Measurements from ENCODE around the gene DCAF15. TPM values are rescaled to one million over a fixed set of nuclear protein-coding genes. Genes with fewer than 3 reads are reported as not detected.
A peak's percentile ranks its signal among the peaks of the same experiment; 100 is the strongest.

Gene DCAF15
- total RNA-seq, 1 donor from 2014 or later = 23.7 TPM

DNA sequence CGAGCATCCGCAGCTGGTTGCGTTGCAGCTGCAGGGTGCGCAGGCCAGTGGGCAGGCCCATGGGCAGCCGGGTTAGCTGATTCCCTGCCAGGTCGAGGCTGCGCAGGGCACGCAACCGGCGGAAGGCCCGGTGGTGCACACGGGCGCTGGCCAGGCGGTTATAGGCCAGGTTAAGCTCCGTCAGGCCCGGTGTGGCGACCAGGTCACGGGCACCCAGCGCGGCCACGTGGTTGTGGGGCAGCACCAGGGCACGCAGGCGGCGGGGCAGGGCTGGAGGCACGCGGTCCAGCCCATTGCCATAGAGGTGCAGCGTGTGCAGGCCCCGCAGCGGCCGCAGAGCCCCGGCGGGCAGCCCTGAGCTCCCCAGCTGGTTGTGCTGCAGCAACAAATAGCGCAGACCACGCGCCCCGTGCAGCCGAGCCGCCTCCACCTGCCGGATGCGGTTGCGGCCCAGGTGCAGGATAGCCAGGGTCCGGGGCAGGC lies 19.4 kb upstream of the DCAF15 start:
- Histone ChIP-seq H3K4me3 (ENCODE audit: low read depth, low read length) (no peak overlapping the region), H3K27me3 (ENCODE audit: control insufficient read depth, insufficient read depth, low read length) (peaks cover 19% of the 10 kb centered on the region), H3K36me3 (ENCODE audit: control insufficient read depth, insufficient read depth, low read length) (peaks cover 1% of the 10 kb centered on the region)
- no peak for DNase-seq (ENCODE audit: low read depth)
- TF ChIP-seq, protein P1, sequence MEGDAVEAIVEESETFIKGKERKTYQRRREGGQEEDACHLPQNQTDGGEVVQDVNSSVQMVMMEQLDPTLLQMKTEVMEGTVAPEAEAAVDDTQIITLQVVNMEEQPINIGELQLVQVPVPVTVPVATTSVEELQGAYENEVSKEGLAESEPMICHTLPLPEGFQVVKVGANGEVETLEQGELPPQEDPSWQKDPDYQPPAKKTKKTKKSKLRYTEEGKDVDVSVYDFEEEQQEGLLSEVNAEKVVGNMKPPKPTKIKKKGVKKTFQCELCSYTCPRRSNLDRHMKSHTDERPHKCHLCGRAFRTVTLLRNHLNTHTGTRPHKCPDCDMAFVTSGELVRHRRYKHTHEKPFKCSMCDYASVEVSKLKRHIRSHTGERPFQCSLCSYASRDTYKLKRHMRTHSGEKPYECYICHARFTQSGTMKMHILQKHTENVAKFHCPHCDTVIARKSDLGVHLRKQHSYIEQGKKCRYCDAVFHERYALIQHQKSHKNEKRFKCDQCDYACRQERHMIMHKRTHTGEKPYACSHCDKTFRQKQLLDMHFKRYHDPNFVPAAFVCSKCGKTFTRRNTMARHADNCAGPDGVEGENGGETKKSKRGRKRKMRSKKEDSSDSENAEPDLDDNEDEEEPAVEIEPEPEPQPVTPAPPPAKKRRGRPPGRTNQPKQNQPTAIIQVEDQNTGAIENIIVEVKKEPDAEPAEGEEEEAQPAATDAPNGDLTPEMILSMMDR (IDR thresholded peaks at IDR 0.05; ENCODE audit: insufficient read depth, low read length, poor library complexity, severe bottlenecking) = no peak

DNA sequence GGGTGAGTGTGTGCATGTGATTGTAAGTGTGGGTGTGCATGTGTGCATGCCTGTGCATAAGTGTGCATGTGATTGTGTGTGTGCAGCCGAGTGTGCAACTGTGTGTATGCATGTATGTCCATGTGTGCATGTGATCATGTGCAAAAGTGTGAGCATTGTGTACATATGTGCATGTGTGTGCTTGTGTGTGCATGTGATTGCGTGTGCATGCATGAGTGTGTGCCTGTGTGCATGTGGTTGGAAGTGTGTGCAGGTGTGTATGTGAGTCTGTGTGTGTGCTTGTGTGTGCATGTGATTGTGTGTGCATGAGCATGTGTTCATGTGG lies 17.6 kb upstream of the DCAF15 start:
- no peak overlapping the region for H3K4me3 ChIP-seq (ENCODE audit: low read depth, low read length)
- TF ChIP-seq, protein P1 (IDR thresholded peaks at IDR 0.05; ENCODE audit: insufficient read depth, low read length, poor library complexity, severe bottlenecking) = no peak
- DNase-seq (ENCODE audit: low read depth) = no peak
- peaks cover 22% of the 10 kb centered on the region for H3K27me3 ChIP-seq (ENCODE audit: control insufficient read depth, insufficient read depth, low read length)
- peaks cover 1% of the 10 kb centered on the region for H3K36me3 ChIP-seq (ENCODE audit: control insufficient read depth, insufficient read depth, low read length)

DNA sequence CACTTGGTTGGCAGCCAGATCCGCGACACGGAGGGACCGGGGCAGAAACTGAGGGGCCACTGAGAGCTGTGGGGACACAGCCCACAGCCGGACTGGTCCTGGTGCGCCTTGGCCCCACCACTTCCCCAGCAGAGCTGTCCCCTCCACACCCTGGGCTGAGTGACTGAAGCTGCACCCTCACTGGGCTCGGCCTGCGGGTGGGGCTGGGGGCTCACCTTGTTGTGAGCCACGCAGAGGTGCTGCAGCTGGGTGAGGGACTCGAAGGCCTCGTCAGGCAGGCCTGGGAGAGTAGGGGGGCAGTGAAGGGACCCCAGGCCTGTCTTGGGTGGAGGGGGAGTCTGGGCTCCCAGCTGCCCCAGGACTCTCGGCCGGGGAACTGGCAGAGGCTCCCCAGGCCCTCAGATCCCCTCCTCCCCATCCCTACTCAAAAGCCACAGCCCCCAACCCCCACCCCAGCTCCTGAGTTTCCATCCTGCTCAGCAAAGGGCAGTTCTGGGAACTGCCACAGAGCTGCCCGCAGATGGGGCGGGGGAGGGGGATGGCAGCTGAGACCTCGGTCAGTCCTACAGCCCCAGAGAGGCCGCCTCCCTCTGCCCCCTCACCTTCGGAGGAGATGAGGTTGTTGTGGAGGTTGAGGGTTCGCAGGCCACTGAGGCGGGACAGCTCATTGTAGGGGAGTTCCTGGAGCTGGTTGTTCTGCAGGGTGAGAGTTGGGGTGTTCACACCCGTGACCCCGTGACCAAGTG lies 16.4 kb upstream of the DCAF15 start:
- DNase-seq (ENCODE audit: low read depth) = no peak
- Histone ChIP-seq H3K27me3 (ENCODE audit: control insufficient read depth, insufficient read depth, low read length) (peaks cover 22% of the 10 kb centered on the region), H3K36me3 (ENCODE audit: control insufficient read depth, insufficient read depth, low read length) (no peaks in the 10 kb centered on the region), H3K4me3 (ENCODE audit: low read depth, low read length) (no peak overlapping the region)
- TF ChIP-seq, protein P1 (IDR thresholded peaks at IDR 0.05; ENCODE audit: insufficient read depth, low read length, poor library complexity, severe bottlenecking) = no peak

DNA sequence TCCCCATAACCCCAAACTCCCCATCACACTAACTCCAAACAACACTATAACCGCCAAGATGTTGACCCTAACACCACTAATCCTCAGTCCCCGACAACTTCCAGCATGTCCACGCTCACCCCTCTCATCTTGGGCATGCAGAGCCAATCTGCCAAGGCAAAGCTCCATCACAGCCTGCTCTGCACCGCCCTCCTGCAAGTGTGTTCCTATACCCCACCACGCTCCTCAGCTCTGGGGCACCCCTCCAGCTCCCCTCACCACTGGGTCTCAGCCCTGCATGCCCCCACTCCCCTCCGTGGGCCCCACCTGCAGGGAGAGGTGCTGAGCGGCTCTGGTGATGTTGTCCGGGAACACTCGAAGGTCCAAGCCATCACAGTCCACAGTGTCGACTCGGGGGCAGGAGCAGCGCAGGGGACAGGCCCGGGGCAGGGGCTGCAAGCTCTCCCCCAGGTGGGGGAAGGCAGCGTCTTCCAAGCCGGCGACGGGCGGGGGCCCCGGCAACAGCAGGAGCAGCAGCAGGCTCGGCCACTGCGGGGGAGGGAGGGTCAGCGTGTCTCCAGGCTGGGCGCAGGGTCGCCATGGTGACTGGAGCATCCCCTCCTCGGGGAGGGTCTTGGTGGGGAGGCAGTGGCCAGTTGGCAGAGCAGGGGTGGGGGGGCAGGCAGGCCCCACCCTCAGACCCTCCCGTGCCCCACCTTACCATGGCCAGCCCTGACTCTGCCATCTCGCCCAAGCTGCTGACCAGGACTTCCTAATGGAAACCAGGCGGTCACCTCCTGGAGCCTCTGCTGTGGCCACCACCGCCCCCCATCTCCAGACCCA lies 14.6 kb upstream of the DCAF15 start:
- H3K36me3 ChIP-seq (ENCODE audit: control insufficient read depth, insufficient read depth, low read length) = no peaks in the 10 kb centered on the region
- H3K4me3 ChIP-seq (ENCODE audit: low read depth, low read length) = peak overlapping the region; percentile 19
- TF ChIP-seq, protein P1 (IDR thresholded peaks at IDR 0.05; ENCODE audit: insufficient read depth, low read length, poor library complexity, severe bottlenecking) = no peak
- H3K27me3 ChIP-seq (ENCODE audit: control insufficient read depth, insufficient read depth, low read length) = peaks cover 22% of the 10 kb centered on the region
- DNase-seq (ENCODE audit: low read depth) = no peak

DNA sequence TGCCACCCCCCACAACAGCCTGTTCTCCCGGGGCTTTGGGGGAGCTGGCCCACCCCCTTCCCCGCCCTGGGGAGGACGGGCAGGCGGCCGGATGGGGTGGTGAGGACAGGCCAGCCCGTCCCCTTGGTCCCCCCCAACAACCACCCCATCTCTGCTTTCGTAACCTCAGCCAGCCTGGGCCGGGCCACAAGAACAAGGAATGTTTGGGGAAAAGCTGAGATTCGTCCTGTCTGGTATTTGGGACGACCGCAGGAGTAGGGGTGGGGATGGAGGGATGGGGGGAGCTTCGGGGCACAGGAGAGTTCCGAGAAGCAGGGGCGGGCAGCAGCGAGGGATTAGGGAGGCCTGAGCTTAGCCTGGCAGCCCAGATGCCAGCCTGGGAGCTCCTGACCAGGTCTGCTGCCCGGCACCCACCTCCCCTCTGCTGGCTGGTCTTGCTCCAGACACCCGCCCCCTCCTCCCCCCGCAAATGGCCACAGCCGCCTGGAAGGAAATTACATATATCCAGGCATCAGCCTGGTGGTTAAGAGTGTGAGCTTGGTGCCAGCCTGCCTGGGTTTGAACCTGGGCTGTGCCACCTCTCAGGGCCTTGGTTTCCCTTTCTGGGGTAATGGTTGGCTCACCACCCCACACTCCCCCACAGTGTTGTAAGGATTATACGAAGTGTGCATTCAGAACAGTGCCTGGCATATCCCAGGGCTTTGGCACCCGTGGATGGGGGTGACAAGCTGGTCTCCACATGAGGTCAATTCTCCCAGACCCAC lies 13.8 kb upstream of the DCAF15 start, which contains the start of gene PODNL1:
Gene PODNL1 (minus strand): TSS at position 117 of the 764 bp plus-strand sequence. CDS start 236 bp downstream, outside the sequence.
- peak within 1 kb of the TSS; percentile 19 for H3K4me3 ChIP-seq (ENCODE audit: low read depth, low read length)
- DNase-seq (ENCODE audit: low read depth) = no peak
- H3K36me3 ChIP-seq (ENCODE audit: control insufficient read depth, insufficient read depth, low read length) = no peaks in the 10 kb centered on the region
- H3K27me3 ChIP-seq (ENCODE audit: control insufficient read depth, insufficient read depth, low read length) = peaks cover 22% of the 10 kb centered on the region
- TF ChIP-seq, protein P1 (IDR thresholded peaks at IDR 0.05; ENCODE audit: insufficient read depth, low read length, poor library complexity, severe bottlenecking) = no peak
